H54 (cell line): ENCODE results near the gene KIAA0319L.

ENCODE experiments used
- DNase-seq: peaks from one replicate; pipeline ENCODE4 v3.0.0; 2011; ENCODE audit warnings: low spot score, mixed read lengths; ENCODE audit not compliant: insufficient read length
- FAIRE-seq: peaks from 3 replicates; lab custom pipeline; 2011; peaks lifted over from hg19 to GRCh38; lab: Jason Lieb, UNC
- POLR2A ChIP-seq: IDR thresholded peaks from 2 replicates; pipeline ENCODE4 v1.6.1; 2011; ENCODE audit warnings: low read depth, mild to moderate bottlenecking, low read length

Gene KIAA0319L

GRCh38 chr1:35574655-35575415, 17.6 kb upstream of the KIAA0319L start:
- DNase-seq (no peak), FAIRE-seq (no peak)
- no peak for TF ChIP-seq POLR2A

GRCh38 chr1:35574125-35574654, 17.0 kb upstream of the KIAA0319L start:
- DNase-seq (no peak), FAIRE-seq (no peak)
- no peak for TF ChIP-seq POLR2A

GRCh38 chr1:35573198-35574124, 16.3 kb upstream of the KIAA0319L start, which contains the start of gene TFAP2E:
Gene TFAP2E (plus strand): TSS chr1:35573314. CDS start chr1:35573578, 264 bp downstream.
- DNase-seq, result no peak
- no peak for FAIRE-seq
- no peak for TF ChIP-seq POLR2A

GRCh38 chr1:35572296-35572695, 15.1 kb upstream of the KIAA0319L start:
- no peak for FAIRE-seq
- no peak for TF ChIP-seq POLR2A
- DNase-seq, result no peak

- DNase-seq (no peak), FAIRE-seq (no peak)
- TF ChIP-seq POLR2A, result no peak
These were observed 14.1 kb upstream of the KIAA0319L start for GRCh38 chr1:35571263-35571662.

GRCh38 chr1:35570589-35571137, 13.5 kb upstream of the KIAA0319L start:
- FAIRE-seq (no peak), DNase-seq (no peak)
- no peak for TF ChIP-seq POLR2A

GRCh38 chr1:35569936-35570335, 12.7 kb upstream of the KIAA0319L start:
- no peak for TF ChIP-seq POLR2A
- DNase-seq, result peak; percentile 71
- FAIRE-seq, result no peak

GRCh38 chr1:35568975-35569395, 11.8 kb upstream of the KIAA0319L start:
- FAIRE-seq, result peak; percentile 48
- peak; percentile 81 for DNase-seq
- no peak for TF ChIP-seq POLR2A

- FAIRE-seq (no peak), DNase-seq (no peak)
- no peak for TF ChIP-seq POLR2A
These were observed 10.8 kb upstream of the KIAA0319L start for GRCh38 chr1:35567947-35568558.

- FAIRE-seq (no peak), DNase-seq (no peak)
- no peak for TF ChIP-seq POLR2A
These were observed 8.5 kb upstream of the KIAA0319L start for GRCh38 chr1:35565742-35566133.

GRCh38 chr1:35564884-35565741, 7.9 kb upstream of the KIAA0319L start:
- DNase-seq (no peak), FAIRE-seq (no peak)
- TF ChIP-seq POLR2A, result no peak
